DOHH2 (cell line): ENCODE results near the gene VAMP4.

Source experiments
- CTCF ChIP-seq: fragments of 200-600 bp; sonication (generic); IDR thresholded peaks from one replicate; pipeline ENCODE4 v1.5.1; 2014; ENCODE audit warnings: antibody characterized with exemption, mild to moderate bottlenecking, low read depth, low read length; ENCODE audit not compliant: poor library complexity, severe bottlenecking
- EZH2phosphoT487 ChIP-seq: fragments of 200-600 bp; sonication (generic); IDR thresholded peaks from 2 replicates; pipeline ENCODE4 v1.6.1; 2017; ENCODE audit warnings: borderline replicate concordance, mild to moderate bottlenecking, antibody characterized with exemption, low read length, moderate library complexity, mixed read lengths

DNA sequence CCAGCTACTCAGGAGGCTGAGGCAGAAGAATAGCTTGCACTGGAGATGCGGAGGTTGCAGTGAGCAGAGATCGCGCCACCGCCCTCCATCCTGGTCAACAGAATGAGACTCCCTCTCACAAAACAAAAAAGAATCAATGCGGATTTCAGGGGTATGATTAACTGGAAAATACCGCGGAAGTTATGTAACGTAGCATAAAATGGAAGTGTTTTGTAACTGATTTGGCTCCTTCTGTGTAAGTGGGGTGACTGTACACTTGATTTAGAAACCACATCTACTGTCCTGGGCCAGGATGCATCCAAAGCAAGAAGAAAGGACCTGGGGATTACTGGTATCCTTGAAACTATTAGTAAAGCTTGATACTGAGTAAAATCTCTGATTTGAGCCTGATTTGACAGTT is 3.1 kb upstream of the VAMP4 start:
- no peak for TF ChIP-seq CTCF
- no peak for TF ChIP-seq EZH2phosphoT487
